GM21447 (cell line): ENCODE data around the gene CORO6.

Source experiments
- ATAC-seq: cut with Tn5 transposase; IDR thresholded peaks from one replicate; pipeline ENCODE4 v1.9.1; 2021; ENCODE audit not compliant: unreplicated experiment

The CORO6 gene

GRCh38 chr17:29613856-29614255 lies 8.9 kb downstream of the CORO6 start:
- no peak for ATAC-seq

- ATAC-seq: no peak
These were observed 9.3 kb downstream of the CORO6 start for GRCh38 chr17:29613352-29613837.

GRCh38 chr17:29612404-29613280 lies 10.1 kb downstream of the CORO6 start:
- ATAC-seq: no peak

- no peak for ATAC-seq
These were observed 10.7 kb downstream of the CORO6 start for GRCh38 chr17:29612094-29612403.

- ATAC-seq: no peak
These were observed 11.2 kb downstream of the CORO6 start for GRCh38 chr17:29611351-29612093.

- ATAC-seq: no peak
These were observed 12.3 kb downstream of the CORO6 start for GRCh38 chr17:29610395-29610794.

- ATAC-seq: no peak
These were observed 13.7 kb downstream of the CORO6 start for GRCh38 chr17:29608986-29609385.

- no peak for ATAC-seq
These were observed 15.0 kb downstream of the CORO6 start for GRCh38 chr17:29607557-29608195.

GRCh38 chr17:29603109-29603674 lies 19.5 kb downstream of the CORO6 start:
- ATAC-seq: no peak

GRCh38 chr17:29597361-29598172 lies 25.1 kb downstream of the CORO6 start:
- ATAC-seq: no peak

- ATAC-seq: no peak
These were observed 25.9 kb downstream of the CORO6 start for GRCh38 chr17:29596811-29597210.

GRCh38 chr17:29595943-29596774 lies 26.6 kb downstream of the CORO6 start:
- no peak for ATAC-seq

- ATAC-seq: no peak
These were observed 27.4 kb downstream of the CORO6 start for GRCh38 chr17:29595107-29595942.

- no peak for ATAC-seq
These were observed 28.1 kb downstream of the CORO6 start for GRCh38 chr17:29594519-29595090.

GRCh38 chr17:29593591-29594518 lies 28.9 kb downstream of the CORO6 start:
- no peak for ATAC-seq

GRCh38 chr17:29592850-29593551 lies 29.7 kb downstream of the CORO6 start, which contains the start of gene ANKRD13B:
TSS of gene ANKRD13B (plus strand) at chr17:29593132. CDS start at chr17:29593622, 490 bp downstream.
- ATAC-seq: no peak
